Endothelial cell of umbilical vein (primary cell): ENCODE measurements around the gene NELFCD. TPM values are rescaled to one million over a fixed set of nuclear protein-coding genes. Genes with fewer than 3 reads are reported as not detected.

Source experiments
- BruUV-seq: library from RNA; stranded (reverse); fragments of 400-500 nt; replicated peaks from 2 replicates; lab custom pipeline; 2021; lab: Mats Ljungman, UMichigan
- CTCF ChIA-PET: fragments of 300-600, 350-600 bp; sonication (Branson Sonifier 250); formaldehyde crosslinking; loops from one replicate; lab custom pipeline; 2021; ENCODE audit warnings: antibody characterized with exemption, inconsistent platforms; lab: Charles Lee
- POLR2A ChIA-PET: fragments of 300-600, 350-600 bp; sonication (Branson Sonifier 250); formaldehyde crosslinking; loops from one replicate; lab custom pipeline; 2021; ENCODE audit warnings: antibody characterized with exemption, inconsistent platforms; lab: Charles Lee
- DNase-seq: peaks from one replicate; pipeline ENCODE4 v3.0.0-alpha.2; 2011; ENCODE audit warnings: low read depth, low spot score
- FAIRE-seq: peaks from 2 replicates; lab custom pipeline; 2011; peaks lifted over from hg19 to GRCh38; lab: Jason Lieb, UNC
- H2AFZ ChIP-seq: 2 replicates; pipeline ENCODE4 v1.6.0; 2012; ENCODE audit warnings: low read depth, low read length, control low read depth, inconsistent platforms
- H3K27ac ChIP-seq: 2 replicates; pipeline ENCODE4 v1.5.1; 2011; ENCODE audit warnings: low read depth, mild to moderate bottlenecking, control low read depth, low read length, moderate library complexity; ENCODE audit not compliant: insufficient read depth
- H3K27me3 ChIP-seq, 2 experiments: 2 replicates each; pipeline versions ENCODE4 v1.6.0 to v1.6.1; 2011; ENCODE audit warnings: low read length in 2 of 2, mixed read lengths in 1 of 2; ENCODE audit not compliant: control insufficient read depth in 2 of 2, insufficient read depth in 2 of 2
- H3K36me3 ChIP-seq, 2 experiments: 2 replicates in 1 of 2; 3 replicates in 1 of 2; pipeline ENCODE4 v1.5.1; 2011; ENCODE audit warnings: low read length in 2 of 2, mild to moderate bottlenecking in 1 of 2, moderate library complexity in 1 of 2; ENCODE audit not compliant: control insufficient read depth in 2 of 2, insufficient read depth in 2 of 2; ENCODE audit errors: extremely low read depth in 1 of 2
- H3K4me1 ChIP-seq: 3 replicates; pipeline ENCODE4 v1.5.1; 2011; ENCODE audit warnings: mild to moderate bottlenecking, low read length; ENCODE audit not compliant: control insufficient read depth, insufficient read depth; ENCODE audit errors: extremely low read depth
- H3K4me2 ChIP-seq: 2 replicates; pipeline ENCODE4 v1.6.1; 2011; ENCODE audit warnings: low read length, control low read depth, mixed read lengths; ENCODE audit not compliant: insufficient read depth
- H3K4me3 ChIP-seq, 3 experiments: fragments of 200-600 bp in 1 of 3; sonication (generic), shearing (Covaris generic) in 1 of 3; replicated peaks in 1 of 3; 2 replicates each; pipeline ENCODE4 v1.5.1; 2011 to 2016; ENCODE audit warnings: control low read depth in 3 of 3, low read length in 3 of 3, mild to moderate bottlenecking in 2 of 3, inconsistent platforms in 1 of 3, low read depth in 1 of 3, moderate library complexity in 1 of 3; ENCODE audit not compliant: insufficient read depth in 1 of 3
- H3K79me2 ChIP-seq: 2 replicates; pipeline ENCODE4 v1.6.0; 2012; ENCODE audit warnings: low read length, inconsistent platforms; ENCODE audit not compliant: control insufficient read depth, insufficient read depth
- H3K9ac ChIP-seq: replicated peaks from 2 replicates; pipeline ENCODE3; 2011; ENCODE audit warnings: low read length, control low read depth; ENCODE audit not compliant: insufficient read depth; ENCODE audit errors: extremely low read depth
- H3K9me1 ChIP-seq: replicated peaks from 3 replicates; pipeline ENCODE4 v1.6.0; 2011; ENCODE audit warnings: mild to moderate bottlenecking, low read length; ENCODE audit not compliant: control insufficient read depth, insufficient read depth; ENCODE audit errors: extremely low read depth
- H3K9me3 ChIP-seq: replicated peaks from 2 replicates; pipeline ENCODE4 v1.5.1; 2012; ENCODE audit warnings: low read length, inconsistent platforms; ENCODE audit not compliant: control insufficient read depth, insufficient read depth
- H4K20me1 ChIP-seq: replicated peaks from 2 replicates; pipeline ENCODE3; 2011; ENCODE audit warnings: mild to moderate bottlenecking, low read length; ENCODE audit not compliant: control insufficient read depth, insufficient read depth; ENCODE audit errors: extremely low read depth
- EZH2 ChIP-seq: IDR thresholded peaks from 2 replicates; pipeline ENCODE4 v1.6.1; 2012; ENCODE audit warnings: borderline replicate concordance, low read depth, mild to moderate bottlenecking, moderate library complexity, low read length, inconsistent platforms; ENCODE audit not compliant: severe bottlenecking
- FOS ChIP-seq: IDR thresholded peaks from 2 replicates; pipeline ENCODE4 v1.6.1; 2011; ENCODE audit warnings: mild to moderate bottlenecking, low read length, moderate library complexity, borderline replicate concordance; ENCODE audit not compliant: insufficient read depth
- GATA2 ChIP-seq: IDR thresholded peaks from 2 replicates; pipeline ENCODE4 v1.7.0; 2011; ENCODE audit warnings: low read depth, mild to moderate bottlenecking, moderate library complexity, mixed read lengths, low read length; ENCODE audit not compliant: insufficient read length, insufficient read depth
- JUN ChIP-seq: IDR thresholded peaks from 2 replicates; pipeline ENCODE4 v1.6.1; 2011; ENCODE audit warnings: borderline replicate concordance, low read depth; ENCODE audit not compliant: insufficient read length, insufficient read depth
- MYC ChIP-seq: IDR thresholded peaks from one replicate; pipeline ENCODE4 v1.6.1; 2011; ENCODE audit warnings: mild to moderate bottlenecking, low read depth, low read length
- POLR2A ChIP-seq: IDR thresholded peaks from 2 replicates; pipeline ENCODE4 v1.6.1; 2012; ENCODE audit warnings: low read depth, mild to moderate bottlenecking, control low read depth, low read length
- POLR2AphosphoS5 ChIP-seq: IDR thresholded peaks from 2 replicates; pipeline ENCODE4 v1.6.1; 2012; ENCODE audit warnings: low read depth, mild to moderate bottlenecking, control low read depth, low read length, moderate library complexity; ENCODE audit not compliant: insufficient read depth
- dilution Hi-C: fragments of 300-500 bp; cut with MboI; formaldehyde crosslinking; loops from one replicate; pipeline ENCODE4 v1.15.0; 2019; ENCODE audit warnings: low sequenced_read_pairs; ENCODE audit not compliant: extremely low pct_ligation_motif_present
- intact Hi-C: fragments of 100-400 bp; cut with micrococcal nuclease; formaldehyde crosslinking; loops from one replicate; pipeline ENCODE4 v1.10.0; 2022
- polyA plus RNA-seq, 4 experiments: library from polyadenylated mRNA; depleted of rRNA in 3 of 4; stranded (reverse) in 3 of 4; unstranded in 1 of 4; fragments of >200 nt; gene quantifications; 2 replicates each; pipeline versions ENCODE4 v1.2.1 to v1.2.3, GENCODE V29; 2011 to 2012; ENCODE audit warnings: missing spikeins in 1 of 4
- total RNA-seq: library from RNA; stranded (reverse); gene quantifications from 2 replicates; pipeline ENCODE4 v1.2.3, GENCODE V29; 2021
- TF ChIP-seq, protein P1 (sequence below), 2 donors: IDR thresholded peaks; 1 replicate in 1 of 2; 2 replicates in 1 of 2; pipeline ENCODE4 v1.5.1; 2011; ENCODE audit warnings: low read length in 2 of 2, mild to moderate bottlenecking in 2 of 2, moderate library complexity in 2 of 2, control low read depth in 1 of 2, inconsistent platforms in 1 of 2, low read depth in 1 of 2; ENCODE audit not compliant: insufficient read depth in 1 of 2; ENCODE audit errors: extremely low read depth in 1 of 2
- TF ChIP-seq, protein P2 (sequence below): IDR thresholded peaks from 2 replicates; pipeline ENCODE4 v1.6.1; 2011; ENCODE audit not compliant: insufficient read depth, insufficient read length

The NELFCD gene
- total and polyA plus RNA-seq, 2 donors (not counting 3 experiments of a cell fraction or from before 2014, with no cell fraction given): 90.1 to 92.5 TPM

DNA sequence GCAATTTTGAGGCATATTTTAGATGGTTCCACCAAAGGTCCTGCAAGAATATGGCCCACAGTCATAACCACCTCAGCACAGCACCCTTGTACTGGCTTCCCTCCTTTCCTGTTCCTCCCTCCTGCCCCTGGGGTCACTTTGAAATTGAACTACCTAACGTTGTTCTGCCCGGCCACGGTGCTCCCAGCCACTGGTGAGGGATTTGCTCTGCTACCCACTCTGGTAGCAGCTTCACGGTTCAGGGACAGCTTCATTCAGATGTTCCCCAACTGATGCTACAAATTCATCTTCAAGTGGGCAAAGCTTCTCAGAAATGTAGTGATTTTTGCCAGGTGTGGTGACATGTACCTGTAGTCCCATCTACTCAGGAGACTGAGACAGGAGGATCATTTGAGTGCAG, 7.9 kb upstream of the NELFCD start:
- H3K9ac ChIP-seq: no peak overlapping the region
- FAIRE-seq: no peak
- TF ChIP-seq, protein P1, sequence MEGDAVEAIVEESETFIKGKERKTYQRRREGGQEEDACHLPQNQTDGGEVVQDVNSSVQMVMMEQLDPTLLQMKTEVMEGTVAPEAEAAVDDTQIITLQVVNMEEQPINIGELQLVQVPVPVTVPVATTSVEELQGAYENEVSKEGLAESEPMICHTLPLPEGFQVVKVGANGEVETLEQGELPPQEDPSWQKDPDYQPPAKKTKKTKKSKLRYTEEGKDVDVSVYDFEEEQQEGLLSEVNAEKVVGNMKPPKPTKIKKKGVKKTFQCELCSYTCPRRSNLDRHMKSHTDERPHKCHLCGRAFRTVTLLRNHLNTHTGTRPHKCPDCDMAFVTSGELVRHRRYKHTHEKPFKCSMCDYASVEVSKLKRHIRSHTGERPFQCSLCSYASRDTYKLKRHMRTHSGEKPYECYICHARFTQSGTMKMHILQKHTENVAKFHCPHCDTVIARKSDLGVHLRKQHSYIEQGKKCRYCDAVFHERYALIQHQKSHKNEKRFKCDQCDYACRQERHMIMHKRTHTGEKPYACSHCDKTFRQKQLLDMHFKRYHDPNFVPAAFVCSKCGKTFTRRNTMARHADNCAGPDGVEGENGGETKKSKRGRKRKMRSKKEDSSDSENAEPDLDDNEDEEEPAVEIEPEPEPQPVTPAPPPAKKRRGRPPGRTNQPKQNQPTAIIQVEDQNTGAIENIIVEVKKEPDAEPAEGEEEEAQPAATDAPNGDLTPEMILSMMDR (IDR thresholded peaks at IDR 0.05; ENCODE audit: extremely low read depth in 1 of 2, insufficient read depth in 1 of 2, low read depth in 1 of 2, low read length in 2 of 2): no peak
- TF ChIP-seq EZH2 (no peak), GATA2 (no peak), FOS (no peak), MYC (no peak), POLR2AphosphoS5 (no peak), POLR2A (no peak), JUN (no peak)
- TF ChIP-seq, protein P2, sequence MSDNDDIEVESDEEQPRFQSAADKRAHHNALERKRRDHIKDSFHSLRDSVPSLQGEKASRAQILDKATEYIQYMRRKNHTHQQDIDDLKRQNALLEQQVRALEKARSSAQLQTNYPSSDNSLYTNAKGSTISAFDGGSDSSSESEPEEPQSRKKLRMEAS: no peak
- CTCF ChIA-PET: no interaction called here
- no peaks in the 10 kb centered on the region for H4K20me1 ChIP-seq
- no TSS peak for BruUV-seq
- POLR2A ChIA-PET: no interaction called here
- dilution Hi-C loops (no loop called here), intact Hi-C loops (no loop called here)
- no peaks in the 10 kb centered on the region for H3K9me1 ChIP-seq
- DNase-seq: no peak
- H3K4me2 ChIP-seq: no peak overlapping the region
- no peaks in the 10 kb centered on the region for H3K9me3 ChIP-seq
- no peak overlapping the region for H2AFZ ChIP-seq
- no peaks in the 10 kb centered on the region for H3K79me2 ChIP-seq
- no peaks in the 10 kb centered on the region for H3K36me3 ChIP-seq
- H3K4me3 ChIP-seq: no peak overlapping the region
- peaks cover 0 to 2% of the 10 kb centered on the region in 2 experiments for H3K27me3 ChIP-seq
- H3K27ac ChIP-seq: no peak overlapping the region
- no peaks in the 10 kb centered on the region for H3K4me1 ChIP-seq
